T-helper 1 cell treated with Interleukin-12 subunit alpha and Interleukin-12 subunit beta and Interleukin-4 antibody, amounts not matched to agents 30 ng/mL and 1 ng/mL, for 36 hours (primary cell): ENCODE measurements around the gene STX1B. TPM values are rescaled to one million over a fixed set of nuclear protein-coding genes. Genes with fewer than 3 reads are reported as not detected.
"Not testable (repeated sequence)": the region's sequence is repeated elsewhere in the genome, so short reads cannot be mapped to it uniquely, and the experiment has no call there.

ENCODE experiments used
- intact Hi-C: fragments of 100-400 bp; cut with micrococcal nuclease; formaldehyde crosslinking; loops from one replicate; pipeline ENCODE4 v1.15.1; 2024
- total RNA-seq: library from RNA; stranded (reverse); gene quantifications from 2 replicates; pipeline ENCODE4 v1.2.3, GENCODE V29; 2022

Gene STX1B
- total RNA-seq: 1.5 and 1.6 TPM in 2 replicates

DNA sequence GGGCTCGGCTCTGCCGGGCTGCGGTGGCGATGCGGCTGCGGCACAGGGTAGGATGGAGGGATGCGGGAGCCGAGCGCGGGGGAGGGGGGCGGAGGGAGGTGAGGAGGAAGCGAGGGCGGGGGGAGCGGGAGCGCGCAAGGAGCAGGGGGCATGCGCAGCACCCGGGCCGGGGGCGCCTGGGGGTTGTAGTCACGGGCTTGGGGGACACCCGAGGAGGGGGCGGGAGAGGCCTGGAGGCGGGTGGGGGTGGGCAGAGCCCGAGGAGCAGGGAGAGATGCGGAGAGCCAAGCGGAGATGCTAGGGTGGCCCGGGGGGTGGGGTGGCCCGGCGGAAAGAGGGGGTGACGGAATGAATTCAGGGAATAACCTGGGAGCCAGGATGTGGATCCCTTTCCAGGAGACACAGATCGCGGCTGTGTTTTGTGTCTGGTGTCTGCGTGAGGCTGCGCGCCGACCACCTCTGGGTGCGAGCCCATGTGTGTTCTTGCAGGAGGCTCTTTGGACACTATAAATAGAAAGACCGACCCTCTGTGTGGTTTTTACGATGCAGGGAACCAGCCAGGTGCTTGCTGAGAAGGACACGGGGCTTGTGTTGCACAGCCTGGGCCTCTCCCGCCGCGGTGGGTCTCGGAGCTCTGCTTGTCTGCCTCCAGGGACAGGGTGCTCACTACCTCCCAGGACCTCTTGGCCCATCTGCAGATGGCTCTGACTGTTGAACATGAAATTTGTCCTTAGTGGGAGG lies at the start of gene STX1B:
TSS of gene STX1B (minus strand) at position 54 of the 741 bp plus-strand sequence. CDS start 242 bp downstream, outside the sequence.
- intact Hi-C loops: loop anchor here (1.0 kb wide), 1 partner anchor 13 kb away; no protein-coding TSS in a partner anchor

DNA sequence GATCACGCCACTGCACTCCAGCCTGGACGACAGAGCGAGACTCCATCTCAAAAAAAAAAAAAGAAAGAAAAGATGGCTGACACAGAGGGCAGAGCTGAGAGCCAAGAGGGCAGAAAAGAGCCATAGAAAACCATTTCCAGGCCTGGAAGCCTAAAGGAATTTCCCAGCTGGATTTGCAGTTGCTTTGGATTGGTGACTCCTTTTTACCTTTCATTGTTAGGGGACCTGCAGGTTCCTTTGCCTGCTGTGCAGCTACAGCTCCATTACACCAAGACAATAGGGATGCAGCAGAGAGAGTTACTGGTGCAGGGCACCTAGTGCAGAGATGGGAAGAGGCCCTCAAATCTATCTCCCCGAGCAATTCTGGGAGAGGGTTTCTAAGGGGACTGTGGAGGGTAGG lies 45.2 kb upstream of the STX1B start:
- intact Hi-C loops: no loop called here

DNA sequence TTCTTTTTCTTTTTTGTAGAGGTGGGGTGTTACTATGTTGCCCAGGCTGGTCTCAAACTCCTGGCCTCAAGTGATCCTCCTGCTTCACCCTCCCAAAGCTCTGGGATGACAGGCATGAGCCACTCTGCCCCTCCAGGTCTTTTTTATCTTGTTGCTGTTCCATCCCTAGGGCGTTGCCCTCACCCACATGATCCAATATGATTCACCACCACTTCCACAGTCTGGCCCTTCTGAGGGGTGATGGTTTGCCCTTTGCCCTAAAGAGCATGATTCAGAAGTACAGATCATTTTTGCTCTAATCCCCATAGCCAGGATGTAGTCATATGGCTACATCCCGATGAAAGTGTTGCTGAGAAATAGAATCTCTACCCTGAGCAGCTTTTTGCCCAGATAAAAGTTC lies 41.7 kb upstream of the STX1B start:
- intact Hi-C loops: no loop called here

DNA sequence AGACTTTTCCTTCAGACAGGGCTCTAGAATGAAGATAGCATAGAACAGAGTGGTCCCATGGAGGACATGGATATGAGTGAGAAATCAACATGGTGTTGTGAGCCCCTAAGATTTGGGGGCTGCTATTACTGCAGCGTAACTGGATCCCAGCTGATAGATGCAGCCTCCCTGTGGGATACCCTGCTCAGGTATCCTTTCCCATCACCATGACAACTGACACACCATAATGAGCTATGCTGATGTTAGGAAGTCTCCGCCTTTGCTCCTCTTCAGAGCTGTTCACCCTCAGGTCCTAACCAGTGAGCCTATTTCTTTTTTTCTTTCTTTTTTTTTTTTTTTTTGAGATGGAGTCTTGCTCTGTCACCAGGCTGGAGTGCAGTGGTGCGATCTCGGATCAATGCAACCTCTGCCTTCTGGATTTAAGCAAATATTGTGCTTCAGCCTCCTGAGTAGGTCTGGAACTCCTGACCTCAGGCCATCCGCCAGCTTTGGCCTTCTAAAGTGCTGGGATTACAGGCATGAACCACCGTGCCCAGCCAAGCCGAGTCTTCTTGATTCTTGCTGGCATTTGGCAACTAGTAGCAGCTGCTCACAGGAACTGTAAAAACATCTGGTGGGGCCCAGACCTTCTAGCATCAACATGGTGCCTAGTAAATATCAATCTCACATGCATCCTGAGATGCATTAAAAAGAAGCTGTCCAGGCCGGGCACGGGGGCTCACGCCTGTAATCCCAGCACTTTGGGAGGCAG lies 40.0 kb upstream of the STX1B start:
- intact Hi-C loops: no loop called here

DNA sequence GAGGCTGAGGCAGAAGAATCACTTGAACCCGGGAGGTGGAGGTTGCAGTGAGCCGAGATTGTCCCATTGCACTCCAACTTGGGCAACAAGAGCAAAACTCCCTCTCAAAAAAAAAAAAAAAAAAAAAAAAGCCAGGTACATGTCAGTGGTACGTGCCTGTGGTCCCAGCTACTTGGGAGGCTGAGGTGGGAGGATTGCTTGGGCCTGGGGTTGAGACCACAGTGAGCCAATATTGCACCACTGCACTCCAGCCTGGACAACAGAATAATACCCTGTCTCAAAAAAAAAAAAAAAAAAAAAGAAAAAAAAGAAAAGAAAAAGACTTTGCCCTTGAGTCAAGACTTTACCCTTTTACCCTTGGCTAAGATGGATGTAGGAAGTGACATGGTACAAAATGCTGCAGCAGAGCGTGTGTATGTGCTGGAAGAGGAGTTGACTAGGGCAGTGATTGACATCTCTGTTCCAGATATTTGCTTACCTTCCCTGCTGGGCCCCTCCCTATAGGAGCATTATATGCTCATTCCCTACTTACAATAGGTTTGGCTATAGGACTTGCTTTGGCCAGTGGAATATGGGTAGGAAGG lies 33.6 kb upstream of the STX1B start:
- intact Hi-C loops: no loop called here

DNA sequence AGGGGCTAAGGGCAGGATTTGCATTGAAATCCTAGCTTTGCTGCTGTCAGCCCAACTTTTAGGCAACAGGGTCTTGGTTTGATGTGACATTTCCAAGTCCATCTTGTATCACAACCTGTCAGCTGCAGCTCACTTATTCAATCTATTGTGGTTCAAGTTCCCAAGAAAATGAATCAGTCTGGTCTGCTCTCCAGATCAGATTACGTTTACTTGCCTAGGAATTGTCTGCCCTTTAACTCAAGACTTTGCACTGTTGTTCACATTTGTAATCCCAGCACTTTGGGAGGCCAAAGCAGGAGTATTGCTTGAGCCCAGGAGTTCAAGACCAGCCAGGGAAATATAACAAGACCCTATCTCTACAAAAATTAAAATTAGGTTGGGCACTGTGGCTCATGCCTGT lies 32.9 kb upstream of the STX1B start:
- intact Hi-C loops: no loop called here

DNA sequence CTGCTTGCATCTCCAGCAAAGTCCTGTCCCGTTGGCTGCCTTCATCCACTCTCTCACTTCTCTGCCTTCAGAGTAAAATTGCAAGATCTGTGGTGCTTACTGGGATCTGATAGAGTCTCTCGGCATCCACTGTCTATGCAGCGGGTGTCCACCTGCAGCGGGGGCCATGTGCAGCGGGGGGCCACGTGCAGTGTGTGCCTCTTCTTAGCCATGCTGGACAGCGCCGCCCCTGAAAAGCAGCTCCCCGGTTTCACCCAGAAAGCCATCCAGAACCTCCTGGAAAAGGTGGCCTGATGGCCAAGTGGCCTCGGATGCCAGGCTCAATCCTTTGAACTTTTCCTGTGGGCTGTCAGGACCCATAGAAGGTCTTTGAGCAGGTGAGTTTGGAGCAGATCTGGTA lies 32.4 kb upstream of the STX1B start:
- intact Hi-C loops: no loop called here

DNA sequence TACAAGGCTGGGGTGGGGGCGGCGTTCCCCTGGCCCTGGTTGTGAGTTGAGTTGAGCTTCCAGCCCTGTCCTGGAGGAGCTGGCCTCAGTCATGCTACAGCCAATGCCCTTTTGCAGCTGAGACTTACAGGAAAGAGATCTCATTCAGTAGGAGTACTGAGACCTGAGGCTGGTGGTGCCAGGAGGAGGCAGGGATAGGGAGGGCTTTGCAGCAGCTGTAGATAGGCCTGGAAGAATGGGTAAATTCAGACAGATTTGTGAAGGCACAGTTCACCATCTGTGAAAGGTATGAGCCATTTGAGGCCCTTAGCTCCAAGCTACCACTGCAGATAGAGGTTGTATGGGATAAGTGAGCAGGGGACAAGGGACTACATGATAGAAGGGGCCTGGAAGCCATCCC lies 28.6 kb upstream of the STX1B start:
- intact Hi-C loops: no loop called here

DNA sequence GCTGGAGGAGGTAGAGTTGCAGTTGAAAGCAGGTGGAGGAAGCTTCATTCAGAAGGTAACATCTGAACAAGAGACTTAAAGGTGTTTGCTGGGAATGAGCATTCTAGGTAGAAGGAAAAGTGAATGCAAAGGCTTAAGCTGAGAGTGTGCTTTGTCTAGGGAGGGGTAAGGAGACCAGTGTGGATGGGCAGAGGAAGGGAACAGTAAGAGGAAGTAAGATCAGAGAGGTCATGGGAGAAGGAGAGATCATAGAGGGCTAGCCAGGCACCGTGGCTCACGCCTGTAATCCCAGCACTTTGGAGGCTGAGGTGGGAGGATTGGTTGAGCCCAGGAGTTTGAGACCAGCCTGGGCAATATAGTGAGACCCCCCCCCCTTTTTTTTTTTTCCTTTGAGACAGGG lies 26.3 kb upstream of the STX1B start:
- intact Hi-C loops: no loop called here

DNA sequence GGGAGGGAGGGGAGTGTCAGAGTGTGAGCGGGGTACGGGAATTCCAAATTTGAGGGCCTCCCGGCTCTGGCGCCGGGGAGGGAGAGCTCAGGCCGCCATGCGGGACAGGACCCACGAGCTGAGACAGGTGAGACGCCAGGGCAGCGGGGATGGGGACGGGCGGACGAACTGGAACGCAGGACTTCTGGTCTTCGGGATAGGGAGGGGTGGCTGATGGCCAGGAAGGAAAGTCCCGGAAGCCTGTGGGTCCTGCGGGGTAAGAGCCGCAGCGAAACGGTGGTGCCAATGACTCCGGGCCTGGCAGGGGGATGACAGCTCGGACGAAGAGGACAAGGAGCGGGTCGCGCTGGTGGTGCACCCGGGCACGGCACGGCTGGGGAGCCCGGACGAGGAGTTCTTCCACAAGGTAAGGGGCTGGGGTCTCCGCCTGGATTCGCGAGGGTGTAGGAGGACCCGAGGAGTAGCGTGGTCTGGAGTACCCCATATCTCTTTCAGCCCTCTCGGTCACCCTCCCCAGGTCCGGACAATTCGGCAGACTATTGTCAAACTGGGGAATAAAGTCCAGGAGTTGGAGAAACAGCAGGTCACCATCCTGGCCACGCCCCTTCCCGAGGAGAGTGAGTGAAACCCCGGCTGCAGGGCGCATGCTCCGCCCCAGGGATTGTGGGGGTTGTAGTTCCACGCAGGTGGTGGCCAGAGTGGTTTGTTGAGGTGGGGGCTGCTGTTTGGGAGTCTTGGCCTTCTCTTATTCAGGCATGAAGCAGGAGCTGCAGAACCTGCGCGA lies 23.5 kb upstream of the STX1B start:
- intact Hi-C loops: loop anchor here (1.0 to 5.0 kb wide), 14 partner anchors 37 to 835 kb away; partner anchors contain the start of genes ARMC5, CFAP119, HSD3B7 and ITGAX

DNA sequence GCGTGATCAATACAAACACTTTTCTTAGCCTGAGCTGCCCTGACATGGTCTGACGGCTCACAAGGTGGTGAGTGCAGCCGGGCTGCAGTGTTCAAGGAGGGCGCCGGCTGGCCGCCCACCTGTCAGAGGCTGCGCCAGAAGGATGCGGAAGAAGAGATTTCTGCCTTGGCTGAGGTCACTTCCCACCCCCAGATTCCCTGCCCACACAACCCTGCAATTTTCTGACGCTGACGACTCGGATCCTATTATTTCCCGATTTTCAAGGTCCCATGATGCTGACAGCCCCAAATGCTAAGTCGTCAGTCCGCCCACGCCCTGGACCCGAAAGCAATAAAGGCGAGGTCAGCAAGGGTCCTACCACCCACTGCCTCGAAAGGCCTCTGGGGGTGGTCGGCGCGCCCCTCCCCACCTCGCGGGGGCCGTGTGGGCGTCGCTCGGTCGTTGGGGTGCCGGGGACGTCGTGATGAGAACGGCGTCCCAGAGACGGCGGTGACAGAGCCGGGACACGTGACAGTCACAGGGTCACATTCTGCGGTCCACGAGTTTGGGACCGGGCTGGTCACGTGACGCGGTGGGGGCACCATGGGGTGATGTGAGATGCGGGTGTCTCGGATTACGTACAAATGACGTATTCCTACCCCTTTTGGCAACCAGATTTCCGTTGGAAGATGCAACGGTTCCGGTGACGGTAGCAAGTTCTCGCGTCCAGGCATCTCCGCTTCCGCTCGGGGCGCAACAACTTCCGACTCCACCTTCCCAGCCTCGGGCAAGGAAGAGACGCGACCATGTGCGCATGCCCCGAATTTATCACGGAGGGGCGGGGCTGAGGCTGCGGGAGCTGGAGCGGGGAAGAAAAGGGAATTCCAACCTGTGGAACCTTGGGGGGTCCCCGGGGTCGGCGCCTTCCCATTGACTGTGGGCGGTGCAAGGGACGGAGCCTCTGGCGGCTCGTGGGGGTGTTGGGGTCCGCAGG lies 22.6 kb upstream of the STX1B start, which contains the start of gene STX4:
TSS of gene STX4 (plus strand) at position 823 of the 973 bp plus-strand sequence. CDS start 248 bp downstream, outside the sequence.
- intact Hi-C loops: loop anchor here (1.0 to 5.0 kb wide), 12 partner anchors 36 to 836 kb away; partner anchors contain the start of genes ARMC5, CFAP119, HSD3B7 and ITGAX

DNA sequence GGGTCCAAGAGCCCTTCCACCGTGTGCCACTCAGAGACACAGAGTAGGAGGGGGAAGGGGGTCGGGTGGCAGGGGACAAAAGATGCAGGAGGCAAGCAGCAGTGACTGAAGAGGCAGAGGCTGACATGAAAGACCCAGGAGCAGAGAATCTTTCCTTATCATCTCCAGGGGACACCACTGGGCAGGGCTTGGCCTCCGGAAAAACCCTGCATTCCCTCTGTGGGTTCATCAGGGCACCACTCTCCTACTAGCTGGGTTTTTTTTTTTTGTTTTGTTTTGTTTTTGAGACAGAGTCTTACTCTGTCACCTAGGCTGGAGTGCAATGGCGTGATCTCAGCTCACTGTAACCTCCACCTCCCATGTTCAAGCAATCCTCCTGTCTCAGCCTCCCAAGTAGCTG lies 20.8 kb upstream of the STX1B start:
- intact Hi-C loops: loop anchor here (5.0 kb wide), 2 partner anchors 269 to 326 kb away; partner anchors contain the start of genes CFAP119, ITGAX and RNF40

DNA sequence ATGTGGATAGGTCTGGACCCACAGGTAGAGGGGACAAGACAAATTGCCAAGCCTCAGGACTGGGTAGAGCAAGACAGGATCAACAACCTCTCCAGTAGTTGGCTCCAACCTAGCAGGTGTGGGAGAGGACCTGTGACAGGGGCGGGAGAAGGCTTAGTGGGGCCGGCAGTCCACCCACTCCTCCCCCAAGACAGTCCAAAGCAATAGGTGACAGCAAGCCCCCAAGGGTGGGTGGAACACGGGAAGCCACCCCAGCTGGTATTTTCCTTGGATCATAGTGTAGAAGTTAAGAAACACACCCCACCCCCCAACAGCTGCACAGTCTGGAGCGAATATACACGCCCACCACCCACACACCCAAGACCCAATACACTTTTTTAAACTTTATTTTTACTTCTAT lies 18.8 kb upstream of the STX1B start:
- intact Hi-C loops: no loop called here

DNA sequence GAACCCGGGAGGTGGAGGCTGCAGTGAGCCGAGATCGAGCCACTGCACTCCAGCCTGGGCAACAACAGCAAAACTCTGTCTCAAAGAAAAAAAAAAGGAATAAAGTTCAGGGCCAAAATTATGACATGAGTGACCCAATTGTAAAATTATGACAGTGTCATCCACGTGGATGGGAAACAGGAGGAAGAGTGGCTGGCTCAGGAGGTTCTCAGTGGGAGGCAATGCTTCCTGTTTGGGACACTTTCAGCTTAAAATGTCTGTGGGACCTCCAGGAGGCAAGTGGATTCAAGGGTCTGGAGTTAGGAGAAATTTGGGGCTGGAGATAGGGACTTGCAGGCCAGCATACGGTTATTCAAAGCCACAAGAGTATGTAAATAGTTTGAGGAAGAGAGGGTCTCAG lies 14.9 kb upstream of the STX1B start:
- intact Hi-C loops: no loop called here

DNA sequence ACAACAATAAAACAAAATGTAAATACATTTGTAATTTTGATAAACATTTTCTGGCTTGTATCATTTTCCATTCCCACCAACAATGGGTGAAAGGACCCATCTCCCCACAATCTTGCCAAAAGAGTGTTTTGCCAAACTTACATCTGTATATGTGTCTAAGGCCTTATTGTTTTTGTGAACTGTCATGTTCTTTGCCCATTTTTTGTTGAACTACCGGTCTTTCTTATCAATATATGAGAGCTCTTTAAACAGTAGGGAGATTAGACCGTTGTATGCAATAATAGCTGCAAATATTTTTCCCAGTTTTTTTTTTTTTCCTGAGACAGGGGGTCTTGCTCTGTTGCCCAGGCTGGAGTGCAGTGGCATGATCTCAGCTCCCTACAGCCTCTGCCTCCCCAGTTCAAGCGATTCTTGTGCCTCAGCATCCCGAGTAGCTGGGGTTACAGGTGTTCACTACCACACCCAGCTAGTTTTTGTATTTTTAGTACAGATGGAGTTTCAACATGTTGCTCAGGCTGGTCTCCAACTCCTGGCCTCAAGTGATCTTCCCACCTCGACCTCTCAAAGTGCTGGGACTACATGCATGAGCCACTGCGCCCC lies 13.3 kb upstream of the STX1B start:
- intact Hi-C loops: no loop called here

DNA sequence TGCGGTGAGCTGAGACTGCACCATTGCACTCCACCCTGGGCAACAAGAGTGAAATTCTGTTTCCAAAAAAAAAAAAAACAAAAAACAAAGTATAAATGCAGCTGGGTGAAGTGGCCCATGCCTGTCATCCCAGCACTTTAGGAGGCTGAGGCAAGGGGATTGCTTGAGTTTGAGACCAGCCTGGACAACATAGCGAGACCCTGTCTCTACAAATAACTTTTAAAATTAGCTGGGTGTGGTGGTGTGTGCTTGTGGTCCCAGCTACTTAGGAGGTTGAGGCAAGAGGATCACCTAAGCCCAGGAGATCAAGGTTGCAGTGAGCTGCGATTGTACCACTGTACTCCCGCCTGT lies 12.8 kb upstream of the STX1B start:
- intact Hi-C loops: no loop called here

DNA sequence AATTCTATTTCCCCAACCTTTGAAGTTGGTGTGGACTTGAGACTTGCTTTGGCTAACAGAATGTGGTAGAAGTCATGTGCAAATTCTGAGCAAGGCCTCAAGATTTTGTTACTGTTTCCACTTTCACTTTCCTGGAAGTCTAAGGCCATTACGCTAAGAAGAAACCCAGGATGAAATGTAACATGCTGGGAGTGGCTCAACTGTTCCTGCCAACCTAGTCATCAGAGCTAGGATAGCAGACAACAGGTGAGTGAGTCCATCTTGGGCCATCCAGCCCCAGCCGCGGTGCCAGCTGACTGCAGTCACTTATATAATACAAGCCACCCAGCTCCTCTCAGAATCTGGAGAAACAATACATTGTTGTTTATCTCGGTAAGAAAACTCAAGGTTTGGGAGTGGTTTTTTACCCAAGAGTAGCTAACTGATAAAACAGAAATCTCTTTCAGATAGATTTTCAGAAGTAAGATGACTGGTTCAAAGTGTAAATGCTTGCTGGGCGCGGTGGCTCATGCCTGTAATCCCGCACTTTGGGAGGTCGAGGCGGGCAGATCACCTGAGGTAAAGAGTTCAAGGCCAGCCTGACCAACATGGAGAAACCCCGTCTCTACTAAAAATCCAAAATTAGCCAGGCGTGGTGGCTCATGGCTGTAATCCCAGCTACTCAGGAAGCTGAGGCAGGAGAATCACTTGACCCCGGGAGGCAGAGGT lies 12.3 kb upstream of the STX1B start:
- intact Hi-C loops: no loop called here

DNA sequence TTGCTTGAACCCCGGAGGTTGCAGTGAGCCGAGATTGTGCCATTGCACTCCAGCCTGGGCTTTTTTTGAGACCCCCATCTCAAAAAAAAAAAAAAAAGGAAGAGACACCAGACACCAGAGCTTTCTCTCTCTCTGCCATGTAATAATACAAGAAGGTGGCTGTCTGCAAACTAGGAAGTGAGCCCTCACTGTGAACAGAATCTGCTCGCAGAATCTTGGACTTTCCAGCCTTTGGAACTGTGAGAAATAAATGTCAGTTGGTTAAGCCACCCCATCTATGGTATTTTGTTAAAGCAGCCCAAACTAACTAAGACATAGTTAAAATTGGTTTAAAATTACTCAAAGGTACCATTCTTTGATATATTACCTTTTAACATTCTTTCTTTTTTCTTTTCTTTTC lies 10.1 kb upstream of the STX1B start:
- intact Hi-C loops: no loop called here

DNA sequence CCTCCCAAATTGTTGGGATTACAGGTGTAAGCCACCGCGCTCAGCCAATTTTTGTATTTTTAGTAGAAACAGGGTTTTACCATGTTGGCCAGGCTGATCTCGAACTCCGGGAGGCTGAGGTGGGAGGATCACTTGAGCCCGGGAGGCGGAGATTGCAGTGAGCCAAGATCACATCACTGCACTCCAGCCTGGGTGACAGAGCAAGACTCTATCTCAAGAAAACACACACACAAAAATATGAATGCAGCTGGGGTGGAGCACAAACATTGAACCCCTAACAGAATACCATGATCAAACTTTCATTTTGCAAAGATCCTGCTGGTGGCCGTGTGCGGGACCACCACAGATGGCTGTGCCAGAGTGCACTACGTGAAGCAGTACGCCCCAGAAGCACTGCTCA lies 7.3 kb upstream of the STX1B start:
- intact Hi-C loops: not testable (repeated sequence)
